K562 (cell line): ENCODE results near the gene TTLL11. TPM values are rescaled to one million over a fixed set of nuclear protein-coding genes. Genes with fewer than 3 reads are reported as not detected.

Experiments
- ATAC-seq: fragments of 200-7000 bp; cut with Tn5 transposase; 3 replicates; pipeline ENCODE4 v1.9.1; 2020; ENCODE audit warnings: moderate library complexity
- BruUV-seq: library from RNA; stranded (reverse); fragments of 400-500 nt; replicated peaks from 2 replicates; lab custom pipeline; 2021; lab: Mats Ljungman, UMichigan
- CTCF ChIA-PET: fragments of 300-600 bp; formaldehyde crosslinking; extraction: SDS; loops from one replicate; lab custom pipeline; 2021; ENCODE audit warnings: low intra/inter-chr PET ratio; lab: Yijun Ruan, JAX
- POLR2A ChIA-PET: fragments of 300-600, 350-650 bp; sonication (Branson Sonifier 250); formaldehyde crosslinking; extraction: SDS; loops from one replicate; lab custom pipeline; 2021; ENCODE audit warnings: antibody characterized with exemption, inconsistent platforms; lab: Yijun Ruan, JAX
- DNase-seq, 4 experiments: peaks; one replicate each; pipeline versions ENCODE4 v3.0.0 to v3.0.0-alpha.2; 2011 to 2018; ENCODE audit warnings: low spot score in 3 of 4, mixed read lengths in 3 of 4; ENCODE audit errors: extremely low read depth in 1 of 4
- FAIRE-seq: peaks from 2 replicates; lab custom pipeline; 2011; peaks lifted over from hg19 to GRCh38; lab: Jason Lieb, UNC
- H2AFZ ChIP-seq: 2 replicates; pipeline ENCODE4 v1.6.0; 2011; ENCODE audit warnings: low read depth, low read length, control low read depth, inconsistent platforms
- H3K27ac ChIP-seq: fragments of 200-600 bp; 3 replicates; pipeline ENCODE4 v1.8.0; 2011; ENCODE audit warnings: low read depth, mild to moderate bottlenecking, control low read depth, inconsistent platforms, low read length, moderate library complexity, mixed read lengths; ENCODE audit errors: extremely low read depth
- H3K27me3 ChIP-seq, 2 experiments: fragments of 300-600 bp in 1 of 2; 2 replicates in 1 of 2; 3 replicates in 1 of 2; pipeline versions ENCODE4 v1.6.0 to v1.8.0; 2011; ENCODE audit warnings: inconsistent platforms in 2 of 2, low read length in 2 of 2, mild to moderate bottlenecking in 1 of 2, mixed read lengths in 1 of 2, moderate library complexity in 1 of 2; ENCODE audit not compliant: control insufficient read depth in 2 of 2, insufficient read depth in 2 of 2
- H3K36me3 ChIP-seq: fragments of 300-600 bp; 3 replicates; pipeline ENCODE4 v1.8.0; 2011; ENCODE audit warnings: mild to moderate bottlenecking, low read length, inconsistent platforms; ENCODE audit not compliant: control insufficient read depth, insufficient read depth
- H3K4me1 ChIP-seq, 2 experiments: fragments of 200-600 bp in 1 of 2; replicated peaks in 1 of 2; 2 replicates in 1 of 2; 3 replicates in 1 of 2; pipeline versions ENCODE4 v1.5.1 to v1.8.0; 2011; ENCODE audit warnings: inconsistent platforms in 2 of 2, low read length in 2 of 2, mild to moderate bottlenecking in 1 of 2, mixed read lengths in 1 of 2, moderate library complexity in 1 of 2; ENCODE audit not compliant: control insufficient read depth in 2 of 2, insufficient read depth in 2 of 2
- H3K4me2 ChIP-seq: 2 replicates; pipeline ENCODE4 v1.6.1; 2011; ENCODE audit warnings: low read length, control low read depth, inconsistent platforms, mixed read lengths; ENCODE audit not compliant: insufficient read depth
- H3K4me3 ChIP-seq: fragments of 200-600 bp; sonication (generic), shearing (Covaris generic); 2 replicates; pipeline ENCODE4 v1.5.1; 2016; ENCODE audit warnings: control low read depth, inconsistent platforms
- H3K79me2 ChIP-seq: fragments of 200-600 bp; 3 replicates; pipeline ENCODE4 v1.8.0; 2011; ENCODE audit warnings: low read length, inconsistent platforms; ENCODE audit not compliant: control insufficient read depth, insufficient read depth
- H3K9ac ChIP-seq, 2 experiments: 2 replicates each; pipeline versions ENCODE4 v1.6.0 to v1.6.1; 2011; ENCODE audit warnings: low read depth in 2 of 2, low read length in 2 of 2, control low read depth in 1 of 2, inconsistent platforms in 1 of 2, mild to moderate bottlenecking in 1 of 2, mixed read lengths in 1 of 2; ENCODE audit not compliant: insufficient read depth in 1 of 2
- H3K9me1 ChIP-seq: one replicate; pipeline ENCODE4 v1.6.0; 2011; ENCODE audit warnings: inconsistent platforms, mild to moderate bottlenecking, low read length, moderate library complexity; ENCODE audit not compliant: control insufficient read depth, insufficient read depth
- H3K9me3 ChIP-seq: replicated peaks from 2 replicates; pipeline ENCODE4 v1.5.1; 2011; ENCODE audit warnings: low read depth, low read length, inconsistent platforms; ENCODE audit not compliant: control insufficient read depth, insufficient read depth
- H4K20me1 ChIP-seq: replicated peaks from 2 replicates; pipeline ENCODE4 v1.6.1; 2011; ENCODE audit warnings: low read length, inconsistent platforms, mixed read lengths; ENCODE audit not compliant: control insufficient read depth, insufficient read depth
- ATF1 ChIP-seq, 2 experiments: fragments of 450-650 bp in 1 of 2; IDR thresholded peaks; 2 replicates each; pipeline ENCODE4 v1.6.1; 2016; ENCODE audit warnings: missing compliant biosample characterization in 1 of 2, missing genetic modification characterization in 1 of 2
- CHD4 ChIP-seq: fragments of 200-600 bp; sonication (generic); IDR thresholded peaks from 3 replicates; pipeline ENCODE4 v1.6.1; 2012; ENCODE audit warnings: low read depth, mild to moderate bottlenecking, mixed read lengths, low read length, inconsistent platforms; ENCODE audit not compliant: insufficient read depth, insufficient replicate concordance, poor library complexity, severe bottlenecking
- EGR1 ChIP-seq: fragments of 450-650 bp; conservative IDR thresholded peaks from 2 replicates; pipeline ENCODE4 v1.6.1; 2017; ENCODE audit warnings: mild to moderate bottlenecking
- HBP1 ChIP-seq: fragments of 450-650 bp; formaldehyde crosslinking; IDR thresholded peaks from 2 replicates; pipeline ENCODE4 v1.4.0; 2022; ENCODE audit warnings: missing genetic modification characterization
- KAT8 ChIP-seq: fragments of 450-650 bp; IDR thresholded peaks from 2 replicates; pipeline ENCODE4 v1.6.1; 2016; ENCODE audit warnings: low read depth, mild to moderate bottlenecking
- NFATC3 ChIP-seq: fragments of 450-650 bp; IDR thresholded peaks from 2 replicates; pipeline ENCODE4 v1.6.1; 2017; ENCODE audit warnings: mild to moderate bottlenecking
- PHF20 ChIP-seq: fragments of 450-650 bp; IDR thresholded peaks from 2 replicates; pipeline ENCODE4 v1.6.1; 2018; ENCODE audit not compliant: partially characterized antibody
- POU5F1 ChIP-seq: fragments of 150-350 bp; IDR thresholded peaks from 2 replicates; pipeline ENCODE4 v1.6.1; 2014; ENCODE audit warnings: borderline replicate concordance, low read length, low read depth, mild to moderate bottlenecking; ENCODE audit not compliant: partially characterized antibody
- RBFOX2 ChIP-seq: fragments of 200-400 bp; formaldehyde crosslinking; IDR thresholded peaks from 2 replicates; pipeline ENCODE4 v1.6.1; 2017; ENCODE audit warnings: low read depth, mild to moderate bottlenecking, low read length, moderate library complexity
- THRB ChIP-seq: fragments of 450-650 bp; formaldehyde crosslinking; conservative IDR thresholded peaks from 2 replicates; pipeline ENCODE4 v1.4.0; 2022; ENCODE audit warnings: mild to moderate bottlenecking, missing genetic modification characterization
- TRIM24 ChIP-seq, 2 experiments: fragments of 450-650 bp; IDR thresholded peaks; 2 replicates each; pipeline ENCODE4 v1.6.1; 2016
- ZNF224 ChIP-seq: sonication (generic); formaldehyde crosslinking; IDR thresholded peaks from 2 replicates; pipeline ENCODE4 v1.8.0; 2022; ENCODE audit warnings: mild to moderate bottlenecking, missing genetic modification reagents
- ZNF324 ChIP-seq: fragments of 250-450 bp; sonication (Bioruptor Pico); IDR thresholded peaks from 2 replicates; pipeline ENCODE4 v1.4.0; 2020; ENCODE audit warnings: mild to moderate bottlenecking
- WGBS: fragments of 100-300 bp; shearing (Covaris generic); methylation state at CpG from one replicate; pipeline ENCODE4 v1.1.6; 2016; ENCODE audit warnings: low coverage, mixed read lengths; ENCODE audit not compliant: insufficient coverage; ENCODE audit errors: missing lambda C conversion rate; 5-methylcytosine and 5-hydroxymethylcytosine counted together
- in situ Hi-C: fragments of 300-500 bp; cut with MboI; formaldehyde crosslinking; loops from 4 replicates; pipeline ENCODE4 v1.15.0; 2018; ENCODE audit warnings: inconsistent platforms, mixed read lengths
- intact Hi-C: fragments of 100-400 bp; cut with micrococcal nuclease; formaldehyde crosslinking; loops from 2 replicates; pipeline ENCODE4 v1.14.2; 2022
- polyA plus RNA-seq, 8 experiments: library from polyadenylated mRNA; depleted of rRNA in 4 of 8; stranded (reverse) in 5 of 8; unstranded in 3 of 8; fragments of >200 nt; fragmentation: Nextera tagmentation in 2 of 8; fragmentation: Illumina TruSeq in 1 of 8; extraction: Ambion mirVana in 2 of 8; extraction: Trizol in 1 of 8; gene quantifications; 2 replicates each; pipeline versions ENCODE4 v1.2.1 to v1.2.3, GENCODE V29; 2011 to 2014; ENCODE audit warnings: inconsistent platforms in 1 of 8, missing spikeins in 1 of 8
- total RNA-seq, 7 experiments: library from RNA; depleted of rRNA in 6 of 7; stranded (reverse); fragments of >200 nt in 6 of 7; fragmentation: Illumina TruSeq in 2 of 7; extraction: Trizol in 2 of 7; gene quantifications; 2 replicates each; pipeline versions ENCODE4 v1.2.1 to v1.2.3, GENCODE V29; 2011 to 2021; ENCODE audit warnings: low replicate concordance in 1 of 7
- TF ChIP-seq, protein P1 (sequence below): fragments of 450-650 bp; formaldehyde crosslinking; IDR thresholded peaks from 2 replicates; pipeline ENCODE4 v1.4.0; 2022; ENCODE audit warnings: missing genetic modification characterization

Gene TTLL11
- total and polyA plus RNA-seq, 9 of the 15 experiments (the other 6 are each of a cell fraction or from before 2014, with no cell fraction given) = 0.83 to 4.4 (median 2.7) TPM

DNA sequence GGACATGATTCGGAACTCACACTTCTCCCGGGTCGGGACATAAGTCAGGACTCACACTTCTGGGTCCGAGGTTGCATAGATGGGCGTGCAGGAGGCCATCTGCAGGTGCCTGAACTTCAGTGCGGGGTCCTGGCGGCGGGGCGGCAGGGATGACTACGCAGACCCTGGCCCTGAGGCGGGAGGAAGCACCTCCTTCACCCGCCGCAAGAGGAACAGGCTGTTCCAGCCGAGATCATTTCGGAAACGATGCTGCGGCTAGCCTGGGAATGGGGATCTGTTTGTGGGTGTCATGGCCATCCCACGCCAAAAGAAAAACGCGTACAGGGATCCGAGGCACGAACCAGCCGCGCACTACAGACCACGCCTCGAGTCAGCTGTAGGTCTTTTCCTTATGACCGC lies 196.6 kb downstream of the TTLL11 start (continued):
- no peak for TF ChIP-seq ZNF324 (CRISPR knock-in tag)
- TF ChIP-seq, all 486 proteins: peak for 0

DNA sequence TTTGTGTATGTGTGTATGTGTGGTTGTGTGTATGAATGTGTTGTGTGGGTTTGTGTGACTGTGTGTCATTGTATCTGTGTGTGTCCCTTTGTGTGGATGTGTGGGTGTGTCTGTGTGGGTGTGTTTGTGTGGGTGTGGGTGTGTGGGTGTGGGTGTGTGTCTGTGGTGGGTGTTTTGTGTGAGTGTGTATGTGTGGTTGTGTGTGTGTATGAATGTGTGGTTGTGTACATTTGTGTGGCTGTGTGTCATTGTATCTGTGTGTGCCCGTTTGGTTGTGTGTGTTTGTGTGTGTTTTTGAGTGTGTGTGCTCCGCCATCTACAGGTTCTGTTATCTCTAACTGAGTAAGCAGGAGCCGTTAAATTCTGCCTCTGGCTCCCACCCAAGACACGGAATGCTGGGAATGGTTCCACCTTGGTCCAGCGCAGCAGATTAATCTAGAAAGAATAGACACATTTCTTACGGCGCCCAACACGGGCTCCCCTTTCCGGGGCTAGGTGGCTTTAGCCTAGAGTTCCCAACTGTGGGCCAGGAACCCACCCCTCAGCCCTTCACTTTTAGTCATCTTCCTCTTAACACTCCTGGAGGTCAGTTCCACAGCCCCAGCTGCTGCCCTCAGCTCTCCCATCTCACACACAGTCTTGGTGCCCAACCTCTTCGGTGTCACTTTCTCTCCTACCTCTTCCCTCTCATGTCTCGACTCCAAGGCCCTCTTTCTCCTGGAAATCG lies 197.1 kb downstream of the TTLL11 start:
- Histone ChIP-seq H3K36me3 (no peaks in the 10 kb centered on the region), H3K4me3 (no peak overlapping the region), H2AFZ (no peak overlapping the region), H3K79me2 (no peaks in the 10 kb centered on the region), H3K27me3 (peaks cover 0 to 5% of the 10 kb centered on the region in 2 experiments; a peak in 1 of 5 replicates), H3K27ac (no peak overlapping the region), H3K9me1 (no peaks in the 10 kb centered on the region), H3K9ac (no peak overlapping the region), H4K20me1 (no peaks in the 10 kb centered on the region), H3K4me1 (peaks cover 0 to 5% of the 10 kb centered on the region in 2 experiments; a peak in 1 of 5 replicates), H3K9me3 (peaks cover 6% of the 10 kb centered on the region; the same call in 1 of the 2 replicates), H3K4me2 (no peak overlapping the region)
- peak; percentile 37; the same call in 2 of the 3 replicates for ATAC-seq
- no TSS peak for BruUV-seq
- in situ Hi-C loops (no loop called here), intact Hi-C loops (no loop called here)
- WGBS = 2% methylated on average over 11 of the region's 12 CpGs
- ChIA-PET CTCF (no interaction called here), POLR2A (no interaction called here)
- DNase-seq = no peak
- FAIRE-seq = no peak
- TF ChIP-seq HBP1 (CRISPR knock-in tag) (peak; percentile 43; the same call in 1 of the 2 replicates), CHD4 (no peak), THRB (CRISPR knock-in tag) (0 out of 2 replicates have a peak, but pooled peaks have one; percentile 8), RBFOX2 (no peak), PHF20 (peak; percentile 38), NFATC3 (no peak), EGR1 (peak; percentile 88), TRIM24 (IDR thresholded peaks at IDR 0.05) (peak in 1 of 2 experiments; percentile 50; a peak in 2 of 4 replicates), ZNF224 (CRISPR knock-in tag) (no peak), ATF1 (CRISPR knock-in tag; IDR thresholded peaks at IDR 0.05) (no peak), ATF1 (tag; IDR thresholded peaks at IDR 0.05) (no peak), POU5F1 (no peak), KAT8 (no peak)
- TF ChIP-seq, protein P1, sequence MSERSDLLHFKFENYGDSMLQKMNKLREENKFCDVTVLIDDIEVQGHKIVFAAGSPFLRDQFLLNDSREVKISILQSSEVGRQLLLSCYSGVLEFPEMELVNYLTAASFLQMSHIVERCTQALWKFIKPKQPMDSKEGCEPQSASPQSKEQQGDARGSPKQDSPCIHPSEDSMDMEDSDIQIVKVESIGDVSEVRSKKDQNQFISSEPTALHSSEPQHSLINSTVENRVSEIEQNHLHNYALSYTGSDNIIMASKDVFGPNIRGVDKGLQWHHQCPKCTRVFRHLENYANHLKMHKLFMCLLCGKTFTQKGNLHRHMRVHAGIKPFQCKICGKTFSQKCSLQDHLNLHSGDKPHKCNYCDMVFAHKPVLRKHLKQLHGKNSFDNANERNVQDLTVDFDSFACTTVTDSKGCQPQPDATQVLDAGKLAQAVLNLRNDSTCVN (CRISPR knock-in tag) = 0 out of 2 replicates have a peak, but pooled peaks have one; percentile 45
